COLO829 (cell line): ENCODE results near the gene DCC.

Experiments
- DNase-seq: peaks from one replicate; pipeline ENCODE4 v3.0.0; 2012; ENCODE audit warnings: low spot score

The DCC gene

DNA sequence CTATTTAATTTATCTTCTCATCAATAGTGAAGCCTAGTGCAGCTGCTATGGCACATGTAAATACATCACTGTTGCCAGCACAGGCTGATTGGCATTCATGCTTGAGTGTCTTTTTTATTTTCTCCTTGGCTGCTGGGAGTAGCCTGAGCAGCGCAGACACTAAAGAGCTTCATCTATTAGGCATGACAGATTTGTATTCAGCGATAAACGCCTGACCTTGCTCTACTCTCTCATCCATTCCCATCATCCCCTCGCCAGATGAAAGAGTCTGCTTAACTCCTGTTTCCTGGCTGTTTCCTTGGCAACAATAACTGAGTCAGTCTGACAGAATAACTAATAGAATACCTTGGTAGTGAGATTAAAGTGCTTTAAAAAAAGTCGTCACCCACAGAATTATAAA, 753.6 kb downstream of the DCC start:
- DNase-seq = no peak

GRCh38 chr18:53101536-53102105, 761.6 kb downstream of the DCC start:
- no peak for DNase-seq

- DNase-seq = no peak
These were observed 774.4 kb downstream of the DCC start for GRCh38 chr18:53114441-53114840.

GRCh38 chr18:53115876-53116585, 776.0 kb downstream of the DCC start:
- no peak for DNase-seq

DNA sequence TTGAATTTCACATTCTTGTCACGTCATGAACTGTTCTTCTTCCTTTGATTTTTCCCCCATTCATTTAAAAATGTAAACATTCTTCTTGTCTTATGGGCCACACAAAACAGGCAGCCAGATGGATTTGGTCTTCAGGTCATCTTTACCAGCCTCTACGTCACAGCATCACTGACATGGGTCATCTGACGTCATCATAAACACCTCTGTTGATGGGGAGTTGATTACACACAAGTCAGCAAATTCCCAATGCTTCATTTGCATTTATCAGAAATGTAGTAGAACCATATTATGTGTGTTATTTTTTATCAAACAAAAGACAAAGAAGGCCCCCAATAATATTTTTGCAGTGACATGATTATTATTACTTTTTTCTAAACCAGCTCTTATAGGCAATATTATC, 777.9 kb downstream of the DCC start:
- no peak for DNase-seq

DNA sequence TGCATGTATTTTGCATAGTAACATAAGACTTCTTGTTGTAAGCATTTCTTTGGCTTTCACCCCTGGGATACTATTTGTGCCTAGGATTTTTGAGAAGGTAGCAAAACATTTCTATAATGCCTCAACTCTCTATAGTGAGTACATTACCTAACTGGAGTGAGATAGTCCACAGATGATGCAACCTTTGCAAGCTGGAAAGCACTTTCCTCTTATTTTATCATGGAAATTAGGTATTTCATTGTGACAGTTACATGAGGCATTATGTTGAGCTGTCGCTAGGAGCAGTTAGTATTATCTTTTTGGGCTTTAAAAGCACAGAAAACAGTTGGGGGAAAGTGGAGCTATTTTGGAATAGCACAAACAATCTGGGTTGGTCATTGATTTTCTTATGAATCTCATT, 786.2 kb downstream of the DCC start:
- DNase-seq = no peak

DNA sequence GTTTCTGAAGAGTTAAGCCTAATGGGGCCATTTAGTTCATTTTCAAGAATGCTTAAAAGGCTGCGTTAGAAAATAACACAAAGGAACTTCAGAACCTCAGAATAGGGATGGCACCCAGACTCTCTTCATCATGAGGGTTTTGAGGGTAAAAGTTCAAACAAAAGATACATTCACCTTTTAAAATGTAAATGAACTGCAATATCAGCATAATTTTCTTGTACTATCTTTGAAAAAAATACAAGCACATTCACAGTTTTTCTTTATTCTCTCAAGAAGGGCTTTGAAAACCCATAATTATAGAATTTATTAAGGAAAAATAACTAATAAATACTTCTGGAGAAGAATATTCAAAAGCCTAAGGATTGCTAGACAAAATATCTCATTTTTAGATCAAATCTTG, 791.0 kb downstream of the DCC start:
- no peak for DNase-seq

DNA sequence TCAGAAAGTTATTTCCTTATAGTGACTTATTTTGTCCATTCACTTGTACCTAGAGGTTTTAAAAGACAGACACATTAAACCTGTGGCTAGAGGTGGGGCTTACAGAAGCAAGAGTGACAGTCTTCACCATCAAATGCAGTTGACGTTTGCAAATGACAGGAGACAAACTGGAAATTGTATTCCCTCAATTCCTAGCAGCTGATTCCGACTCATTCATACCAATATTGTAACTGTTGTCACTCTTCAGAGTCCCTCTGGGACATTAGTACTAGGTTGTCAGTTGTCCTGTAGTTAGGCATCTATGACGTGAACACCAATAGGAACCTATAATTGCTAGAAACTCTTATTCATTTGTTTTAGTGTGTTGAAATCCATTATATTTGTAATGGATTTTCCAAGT, 794.7 kb downstream of the DCC start:
- no peak for DNase-seq

- no peak for DNase-seq
These were observed 795.7 kb downstream of the DCC start for GRCh38 chr18:53135654-53136053.

- no peak for DNase-seq
These were observed 799.9 kb downstream of the DCC start for GRCh38 chr18:53139746-53140500.

- DNase-seq = no peak
These were observed 802.0 kb downstream of the DCC start for GRCh38 chr18:53142005-53142404.

GRCh38 chr18:53147472-53147871, 807.5 kb downstream of the DCC start:
- DNase-seq = no peak

GRCh38 chr18:53148123-53148522, 808.1 kb downstream of the DCC start:
- DNase-seq = no peak

DNA sequence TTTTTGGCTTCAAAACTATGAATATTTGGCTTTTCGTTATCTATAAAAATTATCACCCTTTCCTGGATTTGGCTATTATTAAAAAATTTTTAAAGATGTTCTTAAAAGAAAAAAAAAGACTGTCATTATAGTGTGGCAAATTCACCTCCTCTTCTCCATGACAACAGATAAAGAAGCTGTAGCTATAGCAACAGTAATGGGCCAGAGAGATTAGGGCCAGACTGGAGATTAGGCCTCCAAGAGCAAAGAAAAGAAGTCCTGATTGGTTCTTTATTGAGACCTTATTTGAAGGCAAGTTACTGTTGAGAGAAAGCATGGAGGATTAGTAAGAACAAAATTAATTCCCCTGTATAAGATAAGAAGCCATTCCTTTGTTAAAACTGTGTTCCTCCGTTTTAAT, 812.5 kb downstream of the DCC start:
- DNase-seq = no peak

- no peak for DNase-seq
These were observed 813.3 kb downstream of the DCC start for GRCh38 chr18:53153281-53153680.

DNA sequence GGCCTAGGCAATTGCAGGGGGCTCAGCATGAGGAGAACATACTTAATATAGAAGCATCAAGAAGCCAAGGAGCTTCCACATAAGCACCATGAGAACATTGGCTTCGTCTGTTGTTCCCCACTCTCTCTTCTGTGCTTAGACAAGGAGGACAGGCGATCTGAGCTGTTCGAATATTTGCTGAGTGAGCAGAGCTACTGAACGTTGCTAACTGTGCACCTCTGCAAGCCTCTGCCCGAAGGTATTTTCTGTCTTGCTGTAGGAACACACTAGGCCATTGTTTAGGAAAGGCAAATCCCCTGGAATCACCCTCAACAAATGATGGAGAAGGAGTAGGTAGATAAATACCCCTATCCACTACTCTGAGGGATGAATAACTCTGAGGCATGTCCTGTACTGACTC, 813.8 kb downstream of the DCC start:
- no peak for DNase-seq

DNA sequence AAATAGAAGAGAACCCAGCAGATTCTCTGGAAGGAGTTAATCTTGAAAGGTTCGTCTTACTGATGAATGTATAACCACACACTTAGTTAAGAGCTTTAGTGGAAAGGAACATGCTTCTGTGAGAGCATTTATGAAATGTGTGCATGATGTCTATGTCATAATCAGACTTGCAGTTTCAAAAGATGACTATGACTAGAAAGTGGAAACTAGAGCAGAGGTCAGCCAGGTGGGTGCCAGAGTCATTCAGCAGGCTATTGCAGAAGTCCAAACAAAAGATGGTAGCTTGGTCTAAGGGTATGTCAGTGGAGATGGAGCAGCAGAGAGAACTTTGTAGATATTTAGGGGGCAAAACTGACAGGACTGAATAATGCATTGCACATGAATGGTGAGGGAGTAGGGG, 825.8 kb downstream of the DCC start:
- DNase-seq = no peak

GRCh38 chr18:53169346-53169745, 829.3 kb downstream of the DCC start:
- no peak for DNase-seq

GRCh38 chr18:53191634-53192033, 851.6 kb downstream of the DCC start:
- no peak for DNase-seq

- DNase-seq = no peak
These were observed 853.9 kb downstream of the DCC start for GRCh38 chr18:53193870-53194269.

DNA sequence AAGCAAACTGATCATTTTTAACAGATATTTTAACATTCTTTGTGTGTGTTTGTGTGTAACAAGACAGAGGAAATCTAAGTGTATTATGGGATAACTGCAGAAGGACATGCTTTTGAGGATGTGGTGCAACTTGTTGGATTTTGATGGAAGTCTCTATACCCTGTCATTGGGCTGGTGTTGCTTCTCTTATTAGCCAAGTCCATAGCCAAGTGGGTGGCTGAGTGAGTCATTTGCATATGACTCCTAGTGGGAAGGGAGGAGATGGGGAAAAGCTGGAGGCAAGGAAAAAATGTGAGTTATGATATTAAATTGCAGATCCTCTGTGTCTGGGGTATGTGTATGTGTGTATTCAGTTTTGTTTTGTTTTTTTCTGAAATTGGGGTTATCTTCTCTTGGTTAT, 879.9 kb downstream of the DCC start:
- no peak for DNase-seq

DNA sequence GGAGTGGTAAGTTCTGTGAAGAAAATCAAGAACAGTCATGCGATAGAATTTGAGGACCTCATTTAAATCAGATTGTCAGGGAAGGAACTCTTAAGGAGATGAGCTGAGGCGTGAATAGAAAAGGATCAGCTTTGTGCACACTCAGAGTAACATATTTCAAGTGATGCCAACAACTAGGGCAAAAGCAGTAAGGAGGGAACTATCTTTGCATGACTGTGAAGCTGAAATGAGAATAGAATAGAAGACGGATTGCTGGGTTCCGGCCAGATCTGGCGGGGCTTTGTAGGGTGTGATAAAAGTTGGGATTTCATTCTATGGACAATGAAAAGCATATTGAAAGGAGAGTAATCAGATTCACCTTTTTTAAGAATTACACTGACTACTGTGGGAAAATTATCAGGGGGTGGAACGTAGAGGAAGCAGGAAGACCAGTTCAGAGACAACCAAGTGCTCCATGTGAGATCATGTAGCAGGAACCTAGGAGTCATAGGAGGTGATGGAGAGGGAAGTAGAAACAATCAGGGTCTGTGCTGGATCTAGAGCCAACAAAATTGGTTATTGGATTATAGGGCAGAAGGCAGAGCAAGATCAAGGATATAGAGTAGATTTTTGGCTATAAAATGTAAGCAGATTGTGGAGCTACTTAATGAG, 884.3 kb downstream of the DCC start:
- DNase-seq = no peak
